ENCODE measurements around the gene TDRD1.
A peak's percentile ranks its signal among the peaks of the same experiment; 100 is the strongest.

TDRD1 gene

DNA sequence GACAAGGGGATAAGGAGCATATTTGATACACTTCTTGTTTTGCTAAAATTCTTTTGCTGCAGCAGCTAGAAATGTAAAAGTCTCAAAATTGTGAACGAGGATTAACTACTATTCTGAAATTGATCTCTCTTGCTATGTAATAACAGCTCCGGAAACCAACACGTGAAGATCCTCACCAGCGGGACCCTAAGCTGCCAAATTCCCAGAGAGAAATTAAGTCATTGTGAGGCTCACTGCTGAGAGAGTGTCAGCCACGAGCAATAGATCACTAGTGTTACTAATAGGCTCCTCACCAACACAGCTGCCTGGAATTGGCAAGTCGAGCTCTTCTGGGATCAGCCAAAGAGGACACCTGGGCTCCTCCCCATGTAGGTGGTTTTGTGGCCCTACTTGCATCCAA lies 54.3 kb downstream of the TDRD1 start:
- TF ChIP-seq, protein P1, sequence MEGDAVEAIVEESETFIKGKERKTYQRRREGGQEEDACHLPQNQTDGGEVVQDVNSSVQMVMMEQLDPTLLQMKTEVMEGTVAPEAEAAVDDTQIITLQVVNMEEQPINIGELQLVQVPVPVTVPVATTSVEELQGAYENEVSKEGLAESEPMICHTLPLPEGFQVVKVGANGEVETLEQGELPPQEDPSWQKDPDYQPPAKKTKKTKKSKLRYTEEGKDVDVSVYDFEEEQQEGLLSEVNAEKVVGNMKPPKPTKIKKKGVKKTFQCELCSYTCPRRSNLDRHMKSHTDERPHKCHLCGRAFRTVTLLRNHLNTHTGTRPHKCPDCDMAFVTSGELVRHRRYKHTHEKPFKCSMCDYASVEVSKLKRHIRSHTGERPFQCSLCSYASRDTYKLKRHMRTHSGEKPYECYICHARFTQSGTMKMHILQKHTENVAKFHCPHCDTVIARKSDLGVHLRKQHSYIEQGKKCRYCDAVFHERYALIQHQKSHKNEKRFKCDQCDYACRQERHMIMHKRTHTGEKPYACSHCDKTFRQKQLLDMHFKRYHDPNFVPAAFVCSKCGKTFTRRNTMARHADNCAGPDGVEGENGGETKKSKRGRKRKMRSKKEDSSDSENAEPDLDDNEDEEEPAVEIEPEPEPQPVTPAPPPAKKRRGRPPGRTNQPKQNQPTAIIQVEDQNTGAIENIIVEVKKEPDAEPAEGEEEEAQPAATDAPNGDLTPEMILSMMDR (conservative IDR thresholded peaks at IDR 0.05), result no peak
- H3K27ac ChIP-seq, result no peak overlapping the region

DNA sequence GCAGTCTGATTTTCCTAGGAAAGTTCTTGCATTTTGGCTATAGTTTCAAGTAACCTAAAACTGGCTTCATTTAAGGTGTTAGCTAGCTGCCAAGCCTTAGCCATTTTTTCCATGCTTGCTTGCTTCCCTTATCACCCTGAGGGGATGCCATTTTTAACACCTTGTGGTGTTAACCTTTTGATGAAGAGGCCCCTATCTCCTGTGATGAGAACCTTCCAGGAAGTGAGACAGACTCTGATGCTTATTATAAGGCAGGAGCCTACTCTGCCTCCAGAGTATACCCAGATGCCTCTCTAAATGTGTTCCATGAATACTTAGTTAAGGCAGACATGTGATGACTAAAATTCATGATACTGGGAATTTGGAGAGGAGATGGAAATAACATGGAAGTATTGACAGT lies 55.0 kb downstream of the TDRD1 start:
- no peak overlapping the region for H3K27ac ChIP-seq
- TF ChIP-seq, protein P1 (conservative IDR thresholded peaks at IDR 0.05), result no peak

DNA sequence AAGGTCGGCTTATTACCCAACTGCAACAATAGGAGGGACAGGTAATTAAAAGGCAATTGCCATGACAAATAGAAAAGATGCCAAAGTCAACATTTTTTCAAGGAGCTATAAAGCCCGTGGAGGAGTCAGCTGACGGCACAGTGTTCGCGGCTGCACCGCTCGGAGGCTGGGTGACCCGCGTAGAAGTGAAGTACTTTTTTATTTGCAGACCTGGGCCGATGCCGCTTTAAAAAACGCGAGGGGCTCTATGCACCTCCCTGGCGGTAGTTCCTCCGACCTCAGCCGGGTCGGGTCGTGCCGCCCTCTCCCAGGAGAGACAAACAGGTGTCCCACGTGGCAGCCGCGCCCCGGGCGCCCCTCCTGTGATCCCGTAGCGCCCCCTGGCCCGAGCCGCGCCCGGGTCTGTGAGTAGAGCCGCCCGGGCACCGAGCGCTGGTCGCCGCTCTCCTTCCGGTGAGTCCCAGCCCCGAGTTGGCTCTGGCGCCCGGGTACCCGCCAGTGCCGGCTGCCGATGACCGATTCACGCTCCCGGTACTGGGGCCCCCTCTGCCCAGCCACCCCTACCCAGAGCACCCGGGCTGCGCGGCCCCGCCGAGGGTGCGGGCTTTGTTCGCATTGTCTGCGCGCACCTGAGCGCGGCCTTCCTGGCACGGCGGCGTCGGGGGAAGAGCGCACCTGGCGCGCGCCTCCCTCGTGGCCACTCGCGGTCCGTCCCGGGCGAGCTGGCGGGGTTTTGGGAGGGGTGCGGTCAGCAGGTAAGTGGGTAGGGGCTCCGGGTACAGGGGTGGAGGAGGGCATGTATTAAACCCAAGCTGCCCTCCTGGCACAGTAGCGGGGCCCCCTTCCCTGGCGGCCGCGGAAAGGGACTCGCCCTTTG lies 60.2 kb downstream of the TDRD1 start, which contains the start of gene VWA2:
Gene VWA2, plus strand, starts transcription at position 138 of the 877 bp plus-strand sequence. CDS start 9,460 bp downstream, outside the sequence.
- peak within 1 kb of the TSS; percentile 96 for H3K27ac ChIP-seq
- TF ChIP-seq, protein P1 (conservative IDR thresholded peaks at IDR 0.05), result peak; percentile 46

DNA sequence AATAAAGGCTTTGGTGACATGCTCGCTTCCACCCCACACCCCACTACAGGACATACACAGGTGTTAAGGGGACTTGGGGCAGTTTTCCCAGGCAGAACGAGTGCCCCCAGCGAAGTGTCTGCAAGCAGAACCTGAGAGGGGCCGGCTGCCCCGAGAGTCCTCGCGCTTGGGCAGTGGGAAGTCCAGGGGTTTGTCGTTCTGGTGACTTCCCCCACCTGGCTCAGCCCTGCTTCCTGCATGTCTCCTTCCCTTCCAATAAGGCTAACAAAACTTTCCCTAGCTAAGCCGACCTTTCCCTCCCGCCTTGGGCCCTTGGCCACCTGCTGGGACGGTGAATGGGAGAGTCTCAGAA lies 60.8 kb downstream of the TDRD1 start:
- TF ChIP-seq, protein P1 (conservative IDR thresholded peaks at IDR 0.05), result no peak
- peak overlapping the region; percentile 96 for H3K27ac ChIP-seq

DNA sequence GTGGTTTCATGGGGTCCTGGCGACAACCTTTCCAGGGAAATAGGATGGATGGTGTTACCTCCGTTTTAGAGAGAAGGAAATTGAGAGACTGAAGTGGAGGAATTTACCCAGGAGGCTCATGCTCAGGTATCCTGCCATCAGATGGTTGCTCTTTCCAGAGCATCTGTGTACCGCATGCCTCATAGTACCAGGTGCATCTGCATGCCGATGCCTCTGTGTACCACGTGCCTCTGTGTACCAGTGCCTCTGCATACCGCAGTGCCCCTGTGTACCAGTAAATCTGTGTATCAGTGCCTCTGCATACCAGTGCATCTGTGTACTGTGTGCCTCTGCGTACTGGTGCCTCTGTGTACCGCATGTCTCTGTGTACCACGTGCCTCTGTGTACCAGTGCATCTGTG lies 63.1 kb downstream of the TDRD1 start:
- TF ChIP-seq, protein P1 (conservative IDR thresholded peaks at IDR 0.05), result no peak
- peak overlapping the region; percentile 96 for H3K27ac ChIP-seq

DNA sequence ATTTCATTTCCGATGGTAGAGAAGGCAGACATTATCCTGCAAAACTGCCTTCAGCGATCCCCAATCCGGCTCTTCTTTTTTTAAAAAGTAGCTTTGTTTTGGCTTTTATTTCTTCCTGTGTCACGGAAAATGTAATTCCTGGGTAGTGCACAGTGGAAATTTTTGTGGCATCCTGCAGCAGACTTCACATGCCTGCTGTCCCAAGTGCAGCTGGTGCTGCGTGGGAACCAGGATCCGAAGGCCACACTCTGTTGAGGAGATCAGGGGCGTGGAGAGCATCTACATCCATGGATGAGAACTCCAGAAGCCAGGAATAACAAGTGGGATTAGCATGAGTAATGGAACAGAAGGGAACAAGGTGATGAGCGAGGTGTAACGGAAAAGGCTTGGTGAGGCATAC lies 64.5 kb downstream of the TDRD1 start:
- peak overlapping the region; percentile 96 for H3K27ac ChIP-seq
- TF ChIP-seq, protein P1 (conservative IDR thresholded peaks at IDR 0.05), result no peak

DNA sequence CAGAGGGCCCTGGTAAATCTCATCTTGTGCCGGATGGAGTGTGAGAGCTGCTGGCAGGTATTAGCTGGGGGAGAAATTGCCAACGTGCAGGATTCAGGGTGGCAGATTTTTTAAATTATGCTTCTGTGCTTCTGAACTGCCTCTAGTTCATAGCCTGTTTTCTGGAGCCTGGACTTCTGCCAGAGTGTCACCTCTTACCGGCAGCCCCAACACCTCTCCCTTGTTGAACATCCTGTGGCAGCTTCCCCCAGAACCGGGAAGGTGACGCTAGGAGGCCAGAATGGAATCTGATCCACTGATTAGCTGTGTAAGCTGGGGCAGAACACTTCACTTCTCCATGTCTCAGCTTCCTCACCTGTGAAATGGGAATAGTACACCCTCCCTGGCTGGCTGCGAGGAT lies 65.0 kb downstream of the TDRD1 start:
- TF ChIP-seq, protein P1 (conservative IDR thresholded peaks at IDR 0.05), result no peak
- H3K27ac ChIP-seq, result peak overlapping the region; percentile 96
